ENCODE data around the gene COX4I1.

DNA sequence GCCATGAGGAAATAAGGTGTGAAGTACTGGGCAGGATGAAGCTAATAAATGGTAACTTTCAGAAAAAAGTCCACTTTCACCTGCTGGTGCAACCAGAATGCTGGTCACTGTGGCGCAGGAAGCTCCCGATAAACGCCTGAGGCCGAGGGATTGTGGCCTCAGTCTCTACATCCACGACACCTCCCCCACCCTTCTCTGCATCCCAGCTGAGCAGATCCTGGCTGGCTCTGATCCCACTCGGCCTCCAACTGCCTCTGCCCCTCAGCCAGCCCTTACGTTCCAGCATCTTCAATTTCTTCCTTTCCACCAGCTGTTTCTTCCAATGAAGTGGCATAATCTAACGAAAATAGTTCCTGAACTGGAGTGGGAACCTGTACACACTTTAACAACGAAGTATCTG is 49.5 kb downstream of the COX4I1 start:
- TF ChIP-seq POLR2AphosphoS5 (IDR thresholded peaks at IDR 0.05) (no peak), POLR2A (IDR thresholded peaks at IDR 0.05) (no peak)
- TF ChIP-seq, protein P1, sequence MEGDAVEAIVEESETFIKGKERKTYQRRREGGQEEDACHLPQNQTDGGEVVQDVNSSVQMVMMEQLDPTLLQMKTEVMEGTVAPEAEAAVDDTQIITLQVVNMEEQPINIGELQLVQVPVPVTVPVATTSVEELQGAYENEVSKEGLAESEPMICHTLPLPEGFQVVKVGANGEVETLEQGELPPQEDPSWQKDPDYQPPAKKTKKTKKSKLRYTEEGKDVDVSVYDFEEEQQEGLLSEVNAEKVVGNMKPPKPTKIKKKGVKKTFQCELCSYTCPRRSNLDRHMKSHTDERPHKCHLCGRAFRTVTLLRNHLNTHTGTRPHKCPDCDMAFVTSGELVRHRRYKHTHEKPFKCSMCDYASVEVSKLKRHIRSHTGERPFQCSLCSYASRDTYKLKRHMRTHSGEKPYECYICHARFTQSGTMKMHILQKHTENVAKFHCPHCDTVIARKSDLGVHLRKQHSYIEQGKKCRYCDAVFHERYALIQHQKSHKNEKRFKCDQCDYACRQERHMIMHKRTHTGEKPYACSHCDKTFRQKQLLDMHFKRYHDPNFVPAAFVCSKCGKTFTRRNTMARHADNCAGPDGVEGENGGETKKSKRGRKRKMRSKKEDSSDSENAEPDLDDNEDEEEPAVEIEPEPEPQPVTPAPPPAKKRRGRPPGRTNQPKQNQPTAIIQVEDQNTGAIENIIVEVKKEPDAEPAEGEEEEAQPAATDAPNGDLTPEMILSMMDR (IDR thresholded peaks at IDR 0.05) = no peak
